K562 (cell line): Measurements from ENCODE around the gene UPF2. TPM values are rescaled to one million over a fixed set of nuclear protein-coding genes. Genes with fewer than 3 reads are reported as not detected.
A peak's percentile ranks its signal among the peaks of the same experiment; 100 is the strongest.

Experiments used
- ASH1L ChIP-seq: fragments of 450-650 bp; IDR thresholded peaks from 2 replicates; pipeline ENCODE4 v1.6.1; 2018; ENCODE audit warnings: borderline replicate concordance, mild to moderate bottlenecking, low read depth; ENCODE audit not compliant: partially characterized antibody
- ELF4 ChIP-seq: fragments of 450-650 bp; formaldehyde crosslinking; IDR thresholded peaks from 2 replicates; pipeline ENCODE4 v1.4.0; 2022; ENCODE audit warnings: missing genetic modification characterization
- ERF ChIP-seq: fragments of 450-650 bp; formaldehyde crosslinking; IDR thresholded peaks from 2 replicates; pipeline ENCODE4 v1.4.0; 2020; ENCODE audit warnings: mild to moderate bottlenecking, mixed read lengths
- HMG20A ChIP-seq: fragments of 450-650 bp; formaldehyde crosslinking; conservative IDR thresholded peaks from 2 replicates; pipeline ENCODE4 v1.4.0; 2020; ENCODE audit warnings: mild to moderate bottlenecking, mixed read lengths
- JUN ChIP-seq, 2 experiments: sonication (generic) in 1 of 2; formaldehyde crosslinking in 1 of 2; IDR thresholded peaks; 2 replicates each; pipeline versions ENCODE4 v1.6.1 to v1.8.0; 2012 to 2022; ENCODE audit warnings: borderline replicate concordance in 2 of 2, mild to moderate bottlenecking in 2 of 2, improper control_type of control experiment in 1 of 2, low read depth in 1 of 2, low read length in 1 of 2, missing genetic modification reagents in 1 of 2
- KAT2B ChIP-seq: IDR thresholded peaks from one replicate; pipeline ENCODE4 v1.6.1; 2012; ENCODE audit warnings: low read depth, mild to moderate bottlenecking, control low read depth, inconsistent platforms, low read length, moderate library complexity
- KLF16 ChIP-seq: IDR thresholded peaks from 2 replicates; pipeline ENCODE4 v1.6.1; 2016; ENCODE audit warnings: antibody characterized with exemption
- MAFK ChIP-seq: IDR thresholded peaks from 2 replicates; pipeline ENCODE4 v1.6.1; 2011; ENCODE audit warnings: low read length, improper control_type of control experiment
- MEF2A ChIP-seq: IDR thresholded peaks from 2 replicates; pipeline ENCODE4 v1.6.1; 2011; ENCODE audit warnings: low read depth, mild to moderate bottlenecking, low read length, moderate library complexity; ENCODE audit not compliant: control insufficient read depth
- NR3C1 ChIP-seq: sonication (generic); formaldehyde crosslinking; IDR thresholded peaks from 2 replicates; pipeline ENCODE4 v1.8.1; 2022; ENCODE audit warnings: missing genetic modification reagents
- RFX1 ChIP-seq: fragments of 450-650 bp; IDR thresholded peaks from 2 replicates; pipeline ENCODE4 v1.6.1; 2016; ENCODE audit warnings: mild to moderate bottlenecking, moderate library complexity
- SOX6 ChIP-seq: fragments of 450-650 bp; IDR thresholded peaks from 2 replicates; pipeline ENCODE4 v1.6.1; 2014; ENCODE audit warnings: mild to moderate bottlenecking
- ZFX ChIP-seq: sonication (generic); formaldehyde crosslinking; IDR thresholded peaks from 2 replicates; pipeline ENCODE4 v1.8.0; 2022; ENCODE audit warnings: mild to moderate bottlenecking, missing genetic modification reagents, moderate library complexity
- ZNF384 ChIP-seq: IDR thresholded peaks from 2 replicates; pipeline ENCODE4 v1.6.1; 2012; ENCODE audit warnings: low read depth, low read length, improper control_type of control experiment
- ZNF436 ChIP-seq: fragments of 250-450, 450-650 bp; sonication (Bioruptor Pico); formaldehyde crosslinking; IDR thresholded peaks from 2 replicates; pipeline ENCODE4 v1.7.0; 2020; ENCODE audit warnings: mild to moderate bottlenecking
- ZNF76 ChIP-seq: fragments of 250-450 bp; sonication (Bioruptor Pico); IDR thresholded peaks from 2 replicates; pipeline ENCODE4 v1.4.0; 2020; ENCODE audit warnings: mild to moderate bottlenecking, moderate library complexity, borderline replicate concordance
- ZNF79 ChIP-seq: fragments of 250-450 bp; sonication (Bioruptor Pico); IDR thresholded peaks from 2 replicates; pipeline ENCODE4 v1.4.0; 2020; ENCODE audit warnings: low read depth, mild to moderate bottlenecking, moderate library complexity
- polyA plus RNA-seq, 8 experiments: library from polyadenylated mRNA; depleted of rRNA in 4 of 8; stranded (reverse) in 5 of 8; unstranded in 3 of 8; fragments of >200 nt; fragmentation: Nextera tagmentation in 2 of 8; fragmentation: Illumina TruSeq in 1 of 8; extraction: Ambion mirVana in 2 of 8; extraction: Trizol in 1 of 8; gene quantifications; 2 replicates each; pipeline versions ENCODE4 v1.2.1 to v1.2.3, GENCODE V29; 2011 to 2014; ENCODE audit warnings: inconsistent platforms in 1 of 8, missing spikeins in 1 of 8
- total RNA-seq, 7 experiments: library from RNA; depleted of rRNA in 6 of 7; stranded (reverse); fragments of >200 nt in 6 of 7; fragmentation: Illumina TruSeq in 2 of 7; extraction: Trizol in 2 of 7; gene quantifications; 2 replicates each; pipeline versions ENCODE4 v1.2.1 to v1.2.3, GENCODE V29; 2011 to 2021; ENCODE audit warnings: low replicate concordance in 1 of 7
- TF ChIP-seq, protein P1 (sequence below): fragments of 450-650 bp; IDR thresholded peaks from 2 replicates; pipeline ENCODE4 v1.6.1; 2016; ENCODE audit warnings: antibody characterized with exemption
- TF ChIP-seq, protein P2 (sequence below): fragments of 450-650 bp; conservative IDR thresholded peaks from 2 replicates; pipeline ENCODE4 v1.6.1; 2016; ENCODE audit warnings: missing genetic modification characterization, low read depth, mild to moderate bottlenecking, missing compliant biosample characterization, moderate library complexity
- TF ChIP-seq, protein P3 (sequence below): IDR thresholded peaks from 2 replicates; pipeline ENCODE4 v1.6.1; 2012; ENCODE audit warnings: low read depth, low read length, improper control_type of control experiment, borderline replicate concordance
- TF ChIP-seq, protein P4 (sequence below): sonication (generic); formaldehyde crosslinking; IDR thresholded peaks from 2 replicates; pipeline ENCODE4 v1.5.0; 2020; ENCODE audit warnings: missing genetic modification reagents

UPF2 gene
- total and polyA plus RNA-seq, 9 of the 15 experiments (the other 6 are each of a cell fraction or from before 2014, with no cell fraction given) = 13.9 to 37.7 (median 23.7) TPM

DNA sequence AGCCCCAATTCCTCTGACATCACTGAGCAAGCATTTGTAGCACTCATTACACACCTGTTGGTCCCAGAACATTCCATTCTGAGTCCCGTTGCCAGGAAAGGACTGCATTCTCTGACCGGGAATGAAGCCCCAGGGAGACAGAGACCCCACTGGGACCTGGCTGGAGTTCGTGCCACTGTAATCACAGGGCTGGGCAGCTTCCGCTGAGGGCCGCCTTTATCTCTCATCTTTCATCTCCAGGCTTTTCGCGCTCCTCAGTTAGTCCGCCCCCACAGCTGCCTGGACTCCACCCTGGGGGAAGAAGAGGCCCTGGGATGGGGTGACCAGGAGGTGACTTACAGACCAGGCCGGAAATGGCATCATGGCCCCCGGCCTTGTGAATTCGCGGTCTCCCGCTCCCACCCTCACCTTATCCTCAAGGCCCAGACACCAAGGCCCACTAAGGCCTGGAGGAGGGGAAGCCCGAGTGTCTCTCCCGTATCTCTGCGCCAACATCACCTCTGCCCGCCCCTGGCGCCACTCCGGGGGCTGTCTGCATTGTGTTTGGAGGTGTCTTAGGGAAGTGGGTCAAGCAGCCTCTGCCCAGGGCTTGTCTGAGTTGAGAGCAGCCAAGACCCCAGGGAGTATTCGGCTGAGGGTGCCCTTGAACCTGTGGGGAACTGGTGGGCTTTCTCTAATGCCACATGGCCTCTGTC, 144.1 kb downstream of the UPF2 start (continued):
- TF ChIP-seq ASH1L (no peak), ELF4 (CRISPR knock-in tag) (no peak), MAFK (peak; percentile 22; the same call in 1 of the 2 replicates), ZNF384 (no peak), NR3C1 (CRISPR knock-in tag) (no peak), JUN (IDR thresholded peaks at IDR 0.05; ENCODE audit: borderline replicate concordance, low read depth, low read length) (0 out of 2 replicates have a peak, but pooled peaks have one; percentile 5), JUN (CRISPR knock-in tag; IDR thresholded peaks at IDR 0.05; ENCODE audit: borderline replicate concordance) (peak; percentile 85; the same call in 1 of the 2 replicates), RFX1 (no peak), ZNF436 (CRISPR knock-in tag) (no peak), MEF2A (0 out of 2 replicates have a peak, but pooled peaks have one; percentile 29), ERF (no peak), KAT2B (no peak), KLF16 (peak; percentile 85), SOX6 (peak; percentile 82), ZNF79 (CRISPR knock-in tag) (0 out of 2 replicates have a peak, but pooled peaks have one; percentile 10), ZFX (CRISPR knock-in tag) (peak; percentile 95), HMG20A (CRISPR knock-in tag) (no peak), ZNF76 (CRISPR knock-in tag) (no peak)
- TF ChIP-seq, protein P1, sequence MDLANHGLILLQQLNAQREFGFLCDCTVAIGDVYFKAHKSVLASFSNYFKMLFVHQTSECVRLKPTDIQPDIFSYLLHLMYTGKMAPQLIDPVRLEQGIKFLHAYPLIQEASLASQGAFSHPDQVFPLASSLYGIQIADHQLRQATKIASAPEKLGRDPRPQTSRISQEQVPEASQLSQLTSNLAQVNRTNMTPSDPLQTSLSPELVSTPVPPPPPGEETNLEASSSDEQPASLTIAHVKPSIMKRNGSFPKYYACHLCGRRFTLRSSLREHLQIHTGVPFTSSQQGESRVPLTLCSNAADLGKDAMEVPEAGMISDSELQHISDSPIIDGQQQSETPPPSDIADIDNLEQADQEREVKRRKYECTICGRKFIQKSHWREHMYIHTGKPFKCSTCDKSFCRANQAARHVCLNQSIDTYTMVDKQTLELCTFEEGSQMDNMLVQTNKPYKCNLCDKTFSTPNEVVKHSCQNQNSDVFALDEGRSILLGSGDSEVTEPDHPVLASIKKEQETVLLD = peak; percentile 59; the same call in 1 of the 2 replicates
- TF ChIP-seq, protein P2, sequence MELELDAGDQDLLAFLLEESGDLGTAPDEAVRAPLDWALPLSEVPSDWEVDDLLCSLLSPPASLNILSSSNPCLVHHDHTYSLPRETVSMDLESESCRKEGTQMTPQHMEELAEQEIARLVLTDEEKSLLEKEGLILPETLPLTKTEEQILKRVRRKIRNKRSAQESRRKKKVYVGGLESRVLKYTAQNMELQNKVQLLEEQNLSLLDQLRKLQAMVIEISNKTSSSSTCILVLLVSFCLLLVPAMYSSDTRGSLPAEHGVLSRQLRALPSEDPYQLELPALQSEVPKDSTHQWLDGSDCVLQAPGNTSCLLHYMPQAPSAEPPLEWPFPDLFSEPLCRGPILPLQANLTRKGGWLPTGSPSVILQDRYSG (tag) = peak; percentile 88
- TF ChIP-seq, protein P3, sequence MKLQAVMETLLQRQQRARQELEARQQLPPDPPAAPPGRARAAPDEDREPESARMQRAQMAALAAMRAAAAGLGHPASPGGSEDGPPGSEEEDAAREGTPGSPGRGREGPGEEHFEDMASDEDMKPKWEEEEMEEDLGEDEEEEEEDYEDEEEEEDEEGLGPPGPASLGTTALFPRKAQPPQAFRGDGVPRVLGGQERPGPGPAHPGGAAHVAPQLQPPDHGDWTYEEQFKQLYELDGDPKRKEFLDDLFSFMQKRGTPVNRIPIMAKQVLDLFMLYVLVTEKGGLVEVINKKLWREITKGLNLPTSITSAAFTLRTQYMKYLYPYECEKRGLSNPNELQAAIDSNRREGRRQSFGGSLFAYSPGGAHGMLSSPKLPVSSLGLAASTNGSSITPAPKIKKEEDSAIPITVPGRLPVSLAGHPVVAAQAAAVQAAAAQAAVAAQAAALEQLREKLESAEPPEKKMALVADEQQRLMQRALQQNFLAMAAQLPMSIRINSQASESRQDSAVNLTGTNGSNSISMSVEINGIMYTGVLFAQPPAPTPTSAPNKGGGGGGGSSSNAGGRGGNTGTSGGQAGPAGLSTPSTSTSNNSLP = no peak; the same call in 1 of the 2 replicates
- TF ChIP-seq, protein P4, sequence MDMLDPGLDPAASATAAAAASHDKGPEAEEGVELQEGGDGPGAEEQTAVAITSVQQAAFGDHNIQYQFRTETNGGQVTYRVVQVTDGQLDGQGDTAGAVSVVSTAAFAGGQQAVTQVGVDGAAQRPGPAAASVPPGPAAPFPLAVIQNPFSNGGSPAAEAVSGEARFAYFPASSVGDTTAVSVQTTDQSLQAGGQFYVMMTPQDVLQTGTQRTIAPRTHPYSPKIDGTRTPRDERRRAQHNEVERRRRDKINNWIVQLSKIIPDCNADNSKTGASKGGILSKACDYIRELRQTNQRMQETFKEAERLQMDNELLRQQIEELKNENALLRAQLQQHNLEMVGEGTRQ (CRISPR knock-in tag) = no peak
